DOHH2 (cell line): ENCODE data around the gene PRSS48.

Source experiments
- H3F3A ChIP-seq: fragments of 200-600 bp; sonication (generic), shearing (Covaris generic); 2 replicates; pipeline ENCODE4 v1.6.0; 2016; ENCODE audit warnings: antibody characterized with exemption, mild to moderate bottlenecking; ENCODE audit not compliant: control insufficient read depth, insufficient read depth
- H3K27ac ChIP-seq: fragments of 200-600 bp; sonication (generic); 2 replicates; pipeline ENCODE4 v1.5.1; 2014; ENCODE audit warnings: low read depth, mild to moderate bottlenecking, low read length, moderate library complexity
- H3K27me3 ChIP-seq: fragments of 200-600 bp; sonication (generic); 2 replicates; pipeline ENCODE4 v1.6.1; 2014; ENCODE audit warnings: mild to moderate bottlenecking, low read length, mixed read lengths; ENCODE audit not compliant: control insufficient read depth
- H3K36me3 ChIP-seq: fragments of 200-600 bp; sonication (generic); 2 replicates; pipeline ENCODE4 v1.6.1; 2014; ENCODE audit warnings: mild to moderate bottlenecking, low read length, moderate library complexity, mixed read lengths; ENCODE audit not compliant: control insufficient read depth
- H3K4me1 ChIP-seq: fragments of 200-600 bp; sonication (generic); 2 replicates; pipeline ENCODE4 v1.6.1; 2014; ENCODE audit warnings: mild to moderate bottlenecking, low read length, mixed read lengths; ENCODE audit not compliant: control insufficient read depth
- H3K4me2 ChIP-seq: fragments of 200-600 bp; sonication (generic); 2 replicates; pipeline ENCODE4 v1.6.0; 2014; ENCODE audit warnings: mild to moderate bottlenecking, low read length, moderate library complexity
- H3K4me3 ChIP-seq: fragments of 200-600 bp; sonication (generic); 2 replicates; pipeline ENCODE4 v1.5.1; 2014; ENCODE audit warnings: mild to moderate bottlenecking, low read length, mixed read lengths
- H3K79me2 ChIP-seq: fragments of 200-600 bp; sonication (generic); 2 replicates; pipeline ENCODE4 v1.6.1; 2014; ENCODE audit warnings: mild to moderate bottlenecking, low read length, mixed read lengths; ENCODE audit not compliant: control insufficient read depth
- H3K9me2 ChIP-seq: fragments of 200-600 bp; sonication (generic); replicated peaks from 2 replicates; pipeline ENCODE4 v1.6.1; 2014; ENCODE audit warnings: mild to moderate bottlenecking, low read length, mixed read lengths; ENCODE audit not compliant: control insufficient read depth
- H3K9me3 ChIP-seq: fragments of 200-600 bp; sonication (generic); 2 replicates; pipeline ENCODE4 v1.6.1; 2014; ENCODE audit warnings: antibody characterized with exemption, low read length, mixed read lengths; ENCODE audit not compliant: control insufficient read depth, insufficient read depth
- H4K20me1 ChIP-seq: fragments of 200-600 bp; sonication (generic); 2 replicates; pipeline ENCODE4 v1.6.0; 2014; ENCODE audit warnings: low read depth, mild to moderate bottlenecking, antibody characterized with exemption, low read length, moderate library complexity; ENCODE audit not compliant: control insufficient read depth, insufficient read depth
- CTCF ChIP-seq: fragments of 200-600 bp; sonication (generic); IDR thresholded peaks from one replicate; pipeline ENCODE4 v1.5.1; 2014; ENCODE audit warnings: antibody characterized with exemption, mild to moderate bottlenecking, low read depth, low read length; ENCODE audit not compliant: poor library complexity, severe bottlenecking
- EZH2phosphoT487 ChIP-seq: fragments of 200-600 bp; sonication (generic); IDR thresholded peaks from 2 replicates; pipeline ENCODE4 v1.6.1; 2017; ENCODE audit warnings: borderline replicate concordance, mild to moderate bottlenecking, antibody characterized with exemption, low read length, moderate library complexity, mixed read lengths

PRSS48 gene

GRCh38 chr4:151339467-151339866 is 62.5 kb downstream of the PRSS48 start:
- no peaks in the 10 kb centered on the region for H3F3A ChIP-seq
- no peak for TF ChIP-seq CTCF
- no peak for TF ChIP-seq EZH2phosphoT487
- no peak overlapping the region for H3K4me3 ChIP-seq
- H3K9me2 ChIP-seq = no peaks in the 10 kb centered on the region
- H3K4me1 ChIP-seq = no peaks in the 10 kb centered on the region
- no peaks in the 10 kb centered on the region for H3K36me3 ChIP-seq
- no peaks in the 10 kb centered on the region for H4K20me1 ChIP-seq
- no peak overlapping the region for H3K4me2 ChIP-seq
- H3K27ac ChIP-seq = no peak overlapping the region
- no peaks in the 10 kb centered on the region for H3K9me3 ChIP-seq
- H3K27me3 ChIP-seq = no peaks in the 10 kb centered on the region
- H3K79me2 ChIP-seq = no peaks in the 10 kb centered on the region

GRCh38 chr4:151340751-151341385 is 63.9 kb downstream of the PRSS48 start:
- H3K9me3 ChIP-seq = no peaks in the 10 kb centered on the region
- no peaks in the 10 kb centered on the region for H4K20me1 ChIP-seq
- no peak overlapping the region for H3K27ac ChIP-seq
- H3K4me1 ChIP-seq = no peaks in the 10 kb centered on the region
- no peak for TF ChIP-seq EZH2phosphoT487
- TF ChIP-seq CTCF = no peak
- no peaks in the 10 kb centered on the region for H3F3A ChIP-seq
- no peaks in the 10 kb centered on the region for H3K36me3 ChIP-seq
- no peak overlapping the region for H3K4me2 ChIP-seq
- H3K27me3 ChIP-seq = no peaks in the 10 kb centered on the region
- no peaks in the 10 kb centered on the region for H3K9me2 ChIP-seq
- no peak overlapping the region for H3K4me3 ChIP-seq
- no peaks in the 10 kb centered on the region for H3K79me2 ChIP-seq
